SK-N-MC (cell line): Measurements from ENCODE around the gene CLDND1.

Source experiments
- EZH2 ChIP-seq: fragments of 200-600 bp; sonication (generic); IDR thresholded peaks from one replicate; pipeline ENCODE4 v1.6.1; 2017; ENCODE audit warnings: antibody characterized with exemption
- POLR2AphosphoS5 ChIP-seq: IDR thresholded peaks from 2 replicates; pipeline ENCODE4 v1.6.1; 2012; ENCODE audit warnings: mild to moderate bottlenecking, low read depth, low read length, borderline replicate concordance

GRCh38 chr3:98512576-98512975 is 10.1 kb downstream of the CLDND1 start:
- no peak for TF ChIP-seq EZH2
- no peak for TF ChIP-seq POLR2AphosphoS5
